Body of pancreas (tissue), 4 donors: Measurements from ENCODE around the gene GSTK1.

Experiments used
- CTCF ChIP-seq, 7 experiments: fragments of 450-650 bp in 4 of 7; fragments of 200-600 bp in 3 of 7; sonication (generic) in 3 of 7; IDR thresholded peaks; one replicate each; pipeline ENCODE4 v1.5.1; 2016 to 2019; ENCODE audit warnings: antibody characterized with exemption in 7 of 7
- POLR2A ChIP-seq, 3 donors: fragments of 450-650 bp; IDR thresholded peaks; one replicate each; pipeline ENCODE4 v1.6.1; 2016; ENCODE audit warnings: antibody characterized with exemption in 3 of 3, mild to moderate bottlenecking in 2 of 3

- no peak for TF ChIP-seq CTCF (IDR thresholded peaks at IDR 0.05)
- TF ChIP-seq POLR2A (IDR thresholded peaks at IDR 0.05): no peak
Observed at GRCh38 chr7:143296686-143297085, 33.4 kb downstream of the GSTK1 start.
